Measurements from ENCODE around the gene HID1.
"Not testable (repeated sequence)": the region's sequence is repeated elsewhere in the genome, so short reads cannot be mapped to it uniquely, and the experiment has no call there.

GRCh38 chr17:74909097-74909496 lies 63.5 kb downstream of the HID1 start:
- not testable (repeated sequence) for TF ChIP-seq CTCF, POLR2AphosphoS5, POLR2A (IDR thresholded peaks at IDR 0.05)
